Trophoblast cell (in vitro differentiated cells and primary cell): Measurements from ENCODE around the gene MTFR1L.

ENCODE experiments used
- DNase-seq, 2 donors: peaks; one replicate each; pipeline ENCODE4 v3.0.0-alpha.2; 2016
- H2AFZ ChIP-seq: 2 replicates; pipeline ENCODE4 v1.6.1; 2013; ENCODE audit warnings: low read length, moderate library complexity, mild to moderate bottlenecking; ENCODE audit not compliant: insufficient read depth, poor library complexity
- H2AK5ac ChIP-seq: 2 replicates; pipeline ENCODE4 v1.6.1; 2013; ENCODE audit warnings: mild to moderate bottlenecking, low read length
- H2BK120ac ChIP-seq: 2 replicates; pipeline ENCODE4 v1.6.1; 2013; ENCODE audit warnings: low read length, mild to moderate bottlenecking, moderate library complexity; ENCODE audit not compliant: insufficient read depth, poor library complexity
- H2BK12ac ChIP-seq: 2 replicates; pipeline ENCODE4 v1.6.1; 2013; ENCODE audit warnings: mild to moderate bottlenecking, low read length, moderate library complexity
- H2BK5ac ChIP-seq: 2 replicates; pipeline ENCODE4 v1.6.1; 2013; ENCODE audit warnings: low read length, low read depth, moderate library complexity, mild to moderate bottlenecking; ENCODE audit not compliant: poor library complexity
- H3K14ac ChIP-seq: 2 replicates; pipeline ENCODE4 v1.6.1; 2013; ENCODE audit warnings: mild to moderate bottlenecking, low read length
- H3K18ac ChIP-seq: 2 replicates; pipeline ENCODE4 v1.6.1; 2013; ENCODE audit warnings: mild to moderate bottlenecking, low read length
- H3K23ac ChIP-seq: 2 replicates; pipeline ENCODE4 v1.6.1; 2013; ENCODE audit warnings: low read length
- H3K27ac ChIP-seq: 2 replicates; pipeline ENCODE4 v1.5.1; 2013; ENCODE audit warnings: low read depth, mild to moderate bottlenecking, inconsistent platforms, low read length, moderate library complexity
- H3K27me3 ChIP-seq: 2 replicates; pipeline ENCODE4 v1.6.1; 2013; ENCODE audit warnings: inconsistent platforms, mild to moderate bottlenecking, low read length, moderate library complexity; ENCODE audit not compliant: insufficient read depth
- H3K36me3 ChIP-seq, 2 experiments: 1 replicate in 1 of 2; 2 replicates in 1 of 2; pipeline ENCODE4 v1.6.1; 2013; ENCODE audit warnings: low read length in 2 of 2, mild to moderate bottlenecking in 2 of 2, moderate library complexity in 1 of 2; ENCODE audit not compliant: insufficient read depth in 2 of 2, control insufficient read depth in 1 of 2
- H3K4ac ChIP-seq: 2 replicates; pipeline ENCODE4 v1.6.1; 2013; ENCODE audit warnings: low read depth, mild to moderate bottlenecking, low read length, moderate library complexity
- H3K4me1 ChIP-seq, 2 experiments: 1 replicate in 1 of 2; 2 replicates in 1 of 2; pipeline ENCODE4 v1.6.1; 2013; ENCODE audit warnings: low read length in 2 of 2, mild to moderate bottlenecking in 2 of 2, moderate library complexity in 1 of 2; ENCODE audit not compliant: insufficient read depth in 2 of 2, control insufficient read depth in 1 of 2
- H3K4me2 ChIP-seq: 2 replicates; pipeline ENCODE4 v1.6.1; 2013; ENCODE audit warnings: inconsistent platforms, mild to moderate bottlenecking, low read length, moderate library complexity
- H3K4me3 ChIP-seq: 2 replicates; pipeline ENCODE4 v1.5.1; 2013; ENCODE audit warnings: mild to moderate bottlenecking, low read depth, low read length, inconsistent platforms
- H3K79me1 ChIP-seq: one replicate; pipeline ENCODE4 v1.6.1; 2013; ENCODE audit warnings: low read length
- H3K79me2 ChIP-seq: 2 replicates; pipeline ENCODE4 v1.6.1; 2013; ENCODE audit warnings: low read length, mild to moderate bottlenecking; ENCODE audit not compliant: control insufficient read depth, insufficient read depth, poor library complexity
- H3K9ac ChIP-seq: 2 replicates; pipeline ENCODE4 v1.6.1; 2013; ENCODE audit warnings: mild to moderate bottlenecking, low read length
- H3K9me3 ChIP-seq: 2 replicates; pipeline ENCODE4 v1.6.1; 2013; ENCODE audit warnings: low read depth, mild to moderate bottlenecking, control low read depth, inconsistent platforms, low read length; ENCODE audit not compliant: insufficient read depth
- H4K12ac ChIP-seq: 2 replicates; pipeline ENCODE4 v1.6.1; 2013; ENCODE audit warnings: low read depth, mild to moderate bottlenecking, low read length, moderate library complexity
- H4K8ac ChIP-seq: 2 replicates; pipeline ENCODE4 v1.6.1; 2013; ENCODE audit warnings: low read depth, mild to moderate bottlenecking, low read length, moderate library complexity
- H4K91ac ChIP-seq: one replicate; pipeline ENCODE4 v1.6.1; 2013; ENCODE audit warnings: low read depth, mild to moderate bottlenecking, low read length, moderate library complexity
- WGBS: extraction: QIAGEN DNeasy Blood & Tissue Kit; methylation state at CpG from one replicate; pipeline ENCODE4 v1.1.7; 2013; ENCODE audit warnings: missing lambda C conversion rate; ENCODE audit not compliant: insufficient read length, insufficient coverage; ENCODE audit errors: extremely low coverage; 5-methylcytosine and 5-hydroxymethylcytosine counted together

Gene MTFR1L

DNA sequence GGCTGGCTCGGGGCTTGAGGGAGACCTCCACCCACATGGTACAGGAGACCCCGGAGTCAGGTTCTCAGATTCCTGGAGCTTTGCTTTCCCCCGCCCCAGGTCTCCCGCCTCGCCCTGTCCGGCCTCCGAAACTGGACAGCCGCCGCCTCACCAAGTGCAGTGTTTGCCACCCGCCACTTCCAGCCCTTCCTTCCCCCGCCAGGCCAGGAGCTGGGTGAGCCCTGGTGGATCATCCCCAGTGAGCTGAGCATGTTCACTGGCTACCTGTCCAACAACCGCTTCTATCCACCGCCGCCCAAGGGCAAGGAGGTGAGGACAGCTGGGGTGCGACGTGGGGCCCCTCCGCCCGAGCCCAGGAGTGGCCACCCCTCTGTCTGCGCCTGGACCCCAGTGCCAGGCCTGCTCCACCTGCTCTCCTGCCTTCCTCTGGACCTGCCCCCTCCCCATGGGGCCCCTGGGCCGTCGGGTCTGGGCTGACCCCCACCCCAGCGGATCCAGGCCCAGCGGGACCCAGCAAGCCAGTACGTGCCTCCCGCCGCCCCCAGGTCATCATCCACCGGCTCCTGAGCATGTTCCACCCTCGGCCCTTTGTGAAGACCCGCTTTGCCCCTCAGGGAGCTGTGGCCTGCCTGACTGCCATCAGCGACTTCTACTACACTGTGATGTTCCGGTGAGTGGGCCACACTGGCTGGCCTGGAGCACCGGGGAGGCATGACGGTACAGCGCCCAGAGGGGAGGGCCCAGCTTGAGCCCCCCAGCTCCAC lies 11.1 kb upstream of the MTFR1L start:
- DNase-seq, result no peak
- no peaks in the 10 kb centered on the region for H3K79me1 ChIP-seq
- peaks cover 35 to 43% of the 10 kb centered on the region in 2 experiments for H3K36me3 ChIP-seq
- no peak overlapping the region for H4K91ac ChIP-seq
- H2BK5ac ChIP-seq, result no peak overlapping the region
- no peak overlapping the region for H3K27ac ChIP-seq
- no peaks in the 10 kb centered on the region for H3K9me3 ChIP-seq
- H3K18ac ChIP-seq, result no peak overlapping the region
- H2BK120ac ChIP-seq, result no peak overlapping the region
- no peak overlapping the region for H3K4me2 ChIP-seq
- H3K14ac ChIP-seq, result no peak overlapping the region
- H2BK12ac ChIP-seq, result no peak overlapping the region
- no CpG with 5 or more reads among the region's 34 CpGs for WGBS
- no peaks in the 10 kb centered on the region for H3K27me3 ChIP-seq
- H2AFZ ChIP-seq, result no peak overlapping the region
- H3K23ac ChIP-seq, result no peak overlapping the region
- H2AK5ac ChIP-seq, result no peak overlapping the region
- H3K4ac ChIP-seq, result no peak overlapping the region
- H4K12ac ChIP-seq, result no peak overlapping the region
- no peak overlapping the region for H3K4me3 ChIP-seq
- no peaks in the 10 kb centered on the region for H3K79me2 ChIP-seq
- H3K4me1 ChIP-seq, result no peaks in the 10 kb centered on the region
- H4K8ac ChIP-seq, result no peak overlapping the region
- no peak overlapping the region for H3K9ac ChIP-seq

DNA sequence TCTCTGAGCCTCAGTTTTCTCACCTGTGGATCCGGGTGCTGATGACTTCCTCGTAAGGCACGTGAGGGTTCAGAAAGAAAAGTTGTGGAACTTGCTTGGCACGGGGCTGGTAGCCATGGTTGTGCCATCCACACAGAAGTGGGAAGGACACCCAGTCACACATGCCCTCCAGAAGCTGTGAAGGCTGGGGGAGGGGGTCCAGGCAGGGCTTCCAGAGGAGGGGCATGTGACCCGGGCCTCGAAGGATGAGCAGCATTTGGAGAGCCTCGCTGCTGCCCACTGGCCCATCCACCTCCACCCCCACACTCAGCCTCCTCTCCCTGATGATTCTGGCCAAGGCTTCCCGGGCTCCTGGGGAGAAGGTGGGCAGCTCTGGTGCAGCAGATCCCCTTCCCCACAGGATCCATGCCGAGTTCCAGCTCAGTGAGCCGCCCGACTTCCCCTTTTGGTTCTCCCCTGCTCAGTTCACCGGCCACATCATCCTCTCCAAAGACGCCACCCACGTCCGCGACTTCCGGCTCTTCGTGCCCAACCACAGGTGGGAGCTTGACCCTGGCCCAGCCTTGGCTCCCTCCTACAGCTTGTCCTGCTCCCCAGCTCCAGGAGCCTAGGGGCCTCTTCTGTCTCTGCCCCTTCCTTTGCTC lies 10.3 kb upstream of the MTFR1L start:
- Histone ChIP-seq H3K27me3 (no peaks in the 10 kb centered on the region), H3K4me1 (no peaks in the 10 kb centered on the region), H3K27ac (no peak overlapping the region), H3K9ac (no peak overlapping the region), H3K79me2 (no peaks in the 10 kb centered on the region), H2AK5ac (no peak overlapping the region), H3K4ac (no peak overlapping the region), H4K8ac (no peak overlapping the region), H3K14ac (no peak overlapping the region), H3K4me2 (no peak overlapping the region), H2BK5ac (no peak overlapping the region), H3K18ac (no peak overlapping the region), H3K23ac (no peak overlapping the region), H2AFZ (no peak overlapping the region), H4K12ac (no peak overlapping the region), H3K9me3 (no peaks in the 10 kb centered on the region), H2BK120ac (no peak overlapping the region), H4K91ac (no peak overlapping the region), H3K36me3 (peaks cover 37 to 50% of the 10 kb centered on the region in 2 experiments), H3K4me3 (no peak overlapping the region), H3K79me1 (no peaks in the 10 kb centered on the region), H2BK12ac (no peak overlapping the region)
- peak in 1 of 2 donors; percentile 6 for DNase-seq
- WGBS, result no CpG with 5 or more reads among the region's 18 CpGs

DNA sequence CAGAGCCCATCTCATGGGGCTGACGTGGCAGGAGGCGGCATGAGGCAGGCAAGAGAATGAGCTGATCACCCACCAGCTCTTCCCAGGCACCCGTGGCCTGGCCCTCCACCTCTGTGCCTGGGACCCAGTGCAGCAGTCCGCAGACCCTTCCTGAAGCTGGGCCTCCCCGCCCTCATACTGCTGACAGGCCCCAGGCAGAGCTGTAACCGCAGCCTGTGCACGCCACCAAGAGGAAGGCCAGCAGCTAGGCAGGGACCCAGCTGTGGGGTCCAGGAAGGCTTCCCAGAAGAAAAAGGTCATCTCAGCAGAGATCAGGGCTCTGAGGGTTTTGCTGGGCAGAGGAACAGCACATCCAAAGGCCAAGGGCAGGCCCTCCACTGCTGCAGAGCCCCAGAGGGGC lies 9.8 kb upstream of the MTFR1L start:
- no peak overlapping the region for H3K4me3 ChIP-seq
- H2BK120ac ChIP-seq, result no peak overlapping the region
- H3K9me3 ChIP-seq, result no peaks in the 10 kb centered on the region
- H3K18ac ChIP-seq, result no peak overlapping the region
- H3K4me1 ChIP-seq, result no peaks in the 10 kb centered on the region
- H3K27me3 ChIP-seq, result no peaks in the 10 kb centered on the region
- no peak overlapping the region for H3K4ac ChIP-seq
- DNase-seq, result no peak
- H3K79me1 ChIP-seq, result no peaks in the 10 kb centered on the region
- H2BK12ac ChIP-seq, result no peak overlapping the region
- no peak overlapping the region for H3K23ac ChIP-seq
- H4K8ac ChIP-seq, result no peak overlapping the region
- H2AFZ ChIP-seq, result no peak overlapping the region
- no peak overlapping the region for H3K4me2 ChIP-seq
- H2AK5ac ChIP-seq, result no peak overlapping the region
- WGBS, result no CpG with 5 or more reads among the region's 7 CpGs
- H3K36me3 ChIP-seq, result peaks cover 37 to 50% of the 10 kb centered on the region in 2 experiments
- H3K9ac ChIP-seq, result no peak overlapping the region
- H4K91ac ChIP-seq, result no peak overlapping the region
- H3K14ac ChIP-seq, result no peak overlapping the region
- H2BK5ac ChIP-seq, result no peak overlapping the region
- H3K27ac ChIP-seq, result no peak overlapping the region
- H4K12ac ChIP-seq, result no peak overlapping the region
- H3K79me2 ChIP-seq, result no peaks in the 10 kb centered on the region

DNA sequence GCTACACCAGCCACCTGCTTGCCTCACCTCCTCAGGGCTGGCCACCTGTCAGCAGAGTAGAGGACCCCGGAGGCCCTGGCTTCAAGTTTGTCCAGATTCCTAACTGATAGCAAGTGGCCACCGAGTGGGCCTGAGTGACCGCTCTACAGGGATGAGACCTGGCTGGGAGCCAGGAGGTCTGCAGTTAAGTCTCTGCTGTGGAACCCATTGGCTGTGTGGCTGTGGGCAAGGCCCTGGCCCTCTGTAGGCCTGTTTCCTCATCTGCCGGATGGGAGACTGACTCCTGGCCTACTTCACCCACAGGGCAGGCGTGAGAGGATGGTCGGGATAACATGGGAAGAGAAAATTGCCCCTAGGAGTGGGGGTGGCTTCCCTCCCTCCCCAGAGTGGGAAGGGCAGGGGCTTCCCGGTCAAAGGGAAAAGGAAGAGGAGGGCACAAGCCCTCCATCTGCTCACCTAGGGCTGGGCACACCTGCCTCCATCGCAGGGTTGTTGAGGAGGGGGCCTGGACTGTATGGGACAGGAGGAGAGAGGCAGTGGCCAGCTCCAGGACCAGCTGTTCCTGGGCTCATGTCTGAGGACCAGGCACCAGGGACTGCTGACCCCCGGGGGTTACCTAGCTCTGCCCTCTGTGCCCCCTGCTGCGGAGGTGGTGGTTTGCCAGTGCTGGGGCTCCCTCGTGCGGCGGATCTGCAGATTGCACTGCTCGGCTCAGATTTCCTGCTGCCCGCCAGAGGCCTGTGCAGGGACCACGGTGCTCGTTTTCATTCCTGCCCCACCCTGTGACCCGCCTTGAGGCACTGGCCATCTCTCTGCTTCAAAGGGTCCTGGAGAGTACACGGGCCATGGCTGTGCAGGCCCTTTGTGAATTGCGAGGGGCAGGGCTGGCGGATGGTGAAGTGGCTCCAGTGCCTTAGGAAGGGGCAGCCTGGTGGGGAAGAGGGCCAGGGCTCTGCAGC lies 9.1 kb upstream of the MTFR1L start:
- no peak overlapping the region for H4K12ac ChIP-seq
- no peak overlapping the region for H3K27ac ChIP-seq
- H3K14ac ChIP-seq, result no peak overlapping the region
- H3K23ac ChIP-seq, result no peak overlapping the region
- H4K91ac ChIP-seq, result no peak overlapping the region
- H4K8ac ChIP-seq, result no peak overlapping the region
- WGBS, result no CpG with 5 or more reads among the region's 21 CpGs
- H3K4me2 ChIP-seq, result no peak overlapping the region
- no peak overlapping the region for H2BK5ac ChIP-seq
- H3K9ac ChIP-seq, result no peak overlapping the region
- H3K79me1 ChIP-seq, result no peaks in the 10 kb centered on the region
- no peak overlapping the region for H2AFZ ChIP-seq
- H3K27me3 ChIP-seq, result no peaks in the 10 kb centered on the region
- no peak overlapping the region for H3K18ac ChIP-seq
- no peak overlapping the region for H2AK5ac ChIP-seq
- H3K36me3 ChIP-seq, result peaks cover 37 to 50% of the 10 kb centered on the region in 2 experiments
- no peak overlapping the region for H2BK120ac ChIP-seq
- no peaks in the 10 kb centered on the region for H3K79me2 ChIP-seq
- H2BK12ac ChIP-seq, result no peak overlapping the region
- no peak overlapping the region for H3K4ac ChIP-seq
- DNase-seq, result peak; percentile 45 to 73
- no peaks in the 10 kb centered on the region for H3K9me3 ChIP-seq
- no peaks in the 10 kb centered on the region for H3K4me1 ChIP-seq
- H3K4me3 ChIP-seq, result no peak overlapping the region
